ENCODE measurements around the gene ZC3H18.

DNA sequence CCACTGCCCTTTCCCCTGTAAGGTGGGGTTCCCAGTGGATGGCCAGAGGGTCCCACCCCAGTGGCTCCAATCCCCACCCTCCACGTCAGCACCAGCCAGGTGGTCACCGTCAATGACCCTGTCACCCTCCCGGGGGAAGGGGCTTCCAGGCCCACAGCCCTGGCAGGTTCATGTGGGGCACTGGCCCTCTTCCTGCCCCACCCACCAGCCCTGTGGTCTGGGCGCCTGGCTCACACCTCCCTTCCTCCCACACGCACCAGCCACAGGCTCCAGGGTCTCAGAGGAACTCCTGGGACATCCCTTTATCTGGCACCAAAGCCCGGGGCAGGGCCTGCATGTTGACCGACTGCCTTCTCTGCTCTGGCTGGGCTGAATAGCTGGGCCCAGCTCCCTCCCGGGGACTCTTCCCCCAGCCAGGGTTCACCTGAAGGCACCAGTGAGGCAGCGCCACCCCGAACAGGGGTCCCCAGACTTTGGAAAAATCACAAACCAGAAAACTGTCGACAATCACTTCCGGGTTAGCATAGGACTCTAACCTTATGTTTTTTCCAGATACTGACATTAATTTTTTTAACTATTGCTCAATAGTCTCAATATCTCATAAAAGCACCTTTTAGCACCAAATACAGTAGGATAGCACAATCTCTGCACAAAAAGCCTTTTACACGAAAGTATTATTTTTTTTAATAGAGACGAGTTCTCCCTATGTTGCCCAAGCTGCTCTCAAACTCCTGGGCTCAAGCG, 21.9 kb upstream of the ZC3H18 start:
- TF ChIP-seq YY1 (IDR thresholded peaks at IDR 0.05; ENCODE audit: insufficient read depth, insufficient read length) (no peak), SUZ12 (IDR thresholded peaks at IDR 0.05; ENCODE audit: extremely low read depth, insufficient read depth, insufficient read length) (no peak)
